Measurements from ENCODE around the gene CNTF. TPM values are rescaled to one million over a fixed set of nuclear protein-coding genes. Genes with fewer than 3 reads are reported as not detected.

CNTF gene
- total and polyA plus RNA-seq, 10 of the 15 experiments (the other 5 are each of a cell fraction or from before 2014, with no cell fraction given): 0.16 to 2.3 (median 0.73) TPM

DNA sequence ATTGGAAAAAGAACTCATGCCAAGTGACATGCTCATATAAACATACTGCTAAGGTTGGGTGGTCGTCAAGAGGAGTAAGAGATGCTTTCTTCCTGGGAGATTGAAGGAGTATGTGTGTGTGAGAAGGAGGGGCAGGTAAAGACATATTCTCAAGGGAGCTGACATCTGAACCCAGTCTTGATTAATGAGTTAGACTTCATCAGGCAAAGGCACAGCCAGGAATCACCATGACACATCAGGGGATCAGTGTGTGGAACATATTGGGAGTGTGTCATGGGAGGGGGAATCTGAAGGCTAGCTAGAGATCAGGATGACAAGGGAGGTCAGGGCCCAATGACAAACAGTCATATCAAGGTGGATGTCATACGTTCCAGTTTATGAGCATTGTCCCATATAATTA lies 14.9 kb downstream of the CNTF start (continued):
- no peak for TF ChIP-seq RELA (IDR thresholded peaks at IDR 0.05; ENCODE audit: borderline replicate concordance, partially characterized antibody)
- no peak for TF ChIP-seq NFIC (IDR thresholded peaks at IDR 0.05; ENCODE audit: low read depth, low read length)
- TF ChIP-seq ZNF207 (IDR thresholded peaks at IDR 0.05; ENCODE audit: borderline replicate concordance): no peak
- no peak for TF ChIP-seq NR2C1 (IDR thresholded peaks at IDR 0.05)
- no peak for TF ChIP-seq EP300 (IDR thresholded peaks at IDR 0.05; ENCODE audit: borderline replicate concordance in 1 of 2, control insufficient read depth in 1 of 2, low read depth in 2 of 2, low read length in 2 of 2)

DNA sequence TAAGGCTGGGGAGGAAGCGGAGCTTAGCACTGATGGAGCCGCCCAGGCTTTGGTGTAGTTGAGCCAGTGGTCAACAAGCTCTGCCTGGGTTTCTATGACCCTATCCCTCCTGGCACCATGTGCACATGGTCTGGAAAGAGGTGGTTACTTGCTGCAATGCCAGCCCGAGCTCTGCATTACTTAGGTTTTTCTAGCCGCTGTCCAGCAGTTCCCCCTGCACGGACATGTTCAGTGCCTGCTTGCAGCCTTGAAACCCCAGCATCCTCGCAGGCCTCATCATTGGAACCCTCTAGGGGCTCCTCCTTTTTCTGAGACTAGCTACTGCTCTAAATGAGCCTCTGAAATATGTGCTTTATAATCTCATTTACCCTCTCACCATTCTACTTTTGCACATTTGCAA lies 16.6 kb downstream of the CNTF start:
- no peak overlapping the region for H3K9ac ChIP-seq (ENCODE audit: control insufficient read depth, insufficient read depth, low read length)

More for the DNA sequence above, 16.6 kb downstream of the CNTF start:
- H3K36me3 ChIP-seq (ENCODE audit: control insufficient read depth in 2 of 2, insufficient read depth in 2 of 2, low read length in 1 of 2): no peaks in the 10 kb centered on the region
- ChIA-PET SMC1A (ENCODE audit: uncharacterized antibody, unreplicated experiment) (interaction anchor here (1.0 to 4.7 kb wide), 3 partner anchors 8 to 11 kb away, joined by 3 to 26 read pairs (median 8); no protein-coding TSS in a partner anchor), CTCF (interaction anchor here (0.8 to 2.7 kb wide), 6 partner anchors 9 to 38 kb away, joined by 3 to 35 read pairs (median 4); no protein-coding TSS in a partner anchor), RAD21 (ENCODE audit: unreplicated experiment) (interaction anchor here (1.2 kb wide), 1 partner anchor 9 kb away, joined by 3 read pairs; no protein-coding TSS in a partner anchor), POLR2A (interaction anchor here (0.9 kb wide), 1 partner anchor 63 kb away, joined by 3 read pairs; the partner anchor contains the start of gene LPXN)
- H3K4me3 ChIP-seq: no peak overlapping the region
- no peak overlapping the region for H3K4me2 ChIP-seq (ENCODE audit: control insufficient read depth, insufficient read depth)
- no peak overlapping the region for H3K27ac ChIP-seq (ENCODE audit: control insufficient read depth, insufficient read depth)
- H3K27me3 ChIP-seq (replicated peaks in 1 of 2; ENCODE audit: control insufficient read depth in 2 of 2, insufficient read depth in 2 of 2, low read length in 1 of 2): no peaks in the 10 kb centered on the region
- H3K9me3 ChIP-seq (replicated peaks; ENCODE audit: control insufficient read depth, insufficient read depth, low read length): no peaks in the 10 kb centered on the region; the same call in 2 of the 3 replicates
- no peak for TF ChIP-seq KDM1A (IDR thresholded peaks at IDR 0.05; ENCODE audit: borderline replicate concordance)
- TF ChIP-seq EZH2 (IDR thresholded peaks at IDR 0.05; ENCODE audit: borderline replicate concordance, control insufficient read depth, low read depth, low read length): no peak
- TF ChIP-seq, protein P1, sequence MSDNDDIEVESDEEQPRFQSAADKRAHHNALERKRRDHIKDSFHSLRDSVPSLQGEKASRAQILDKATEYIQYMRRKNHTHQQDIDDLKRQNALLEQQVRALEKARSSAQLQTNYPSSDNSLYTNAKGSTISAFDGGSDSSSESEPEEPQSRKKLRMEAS (IDR thresholded peaks at IDR 0.05; ENCODE audit: low read depth, low read length): no peak
- TF ChIP-seq, protein P2, sequence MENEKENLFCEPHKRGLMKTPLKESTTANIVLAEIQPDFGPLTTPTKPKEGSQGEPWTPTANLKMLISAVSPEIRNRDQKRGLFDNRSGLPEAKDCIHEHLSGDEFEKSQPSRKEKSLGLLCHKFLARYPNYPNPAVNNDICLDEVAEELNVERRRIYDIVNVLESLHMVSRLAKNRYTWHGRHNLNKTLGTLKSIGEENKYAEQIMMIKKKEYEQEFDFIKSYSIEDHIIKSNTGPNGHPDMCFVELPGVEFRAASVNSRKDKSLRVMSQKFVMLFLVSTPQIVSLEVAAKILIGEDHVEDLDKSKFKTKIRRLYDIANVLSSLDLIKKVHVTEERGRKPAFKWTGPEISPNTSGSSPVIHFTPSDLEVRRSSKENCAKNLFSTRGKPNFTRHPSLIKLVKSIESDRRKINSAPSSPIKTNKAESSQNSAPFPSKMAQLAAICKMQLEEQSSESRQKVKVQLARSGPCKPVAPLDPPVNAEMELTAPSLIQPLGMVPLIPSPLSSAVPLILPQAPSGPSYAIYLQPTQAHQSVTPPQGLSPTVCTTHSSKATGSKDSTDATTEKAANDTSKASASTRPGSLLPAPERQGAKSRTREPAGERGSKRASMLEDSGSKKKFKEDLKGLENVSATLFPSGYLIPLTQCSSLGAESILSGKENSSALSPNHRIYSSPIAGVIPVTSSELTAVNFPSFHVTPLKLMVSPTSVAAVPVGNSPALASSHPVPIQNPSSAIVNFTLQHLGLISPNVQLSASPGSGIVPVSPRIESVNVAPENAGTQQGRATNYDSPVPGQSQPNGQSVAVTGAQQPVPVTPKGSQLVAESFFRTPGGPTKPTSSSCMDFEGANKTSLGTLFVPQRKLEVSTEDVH (IDR thresholded peaks at IDR 0.05; ENCODE audit: low read depth, partially characterized antibody): no peak
- TF ChIP-seq SMAD5 (IDR thresholded peaks at IDR 0.05; ENCODE audit: low read depth): no peak
- TF ChIP-seq ESRRA (IDR thresholded peaks at IDR 0.05; ENCODE audit: low read length): no peak
- TF ChIP-seq CBX3 (IDR thresholded peaks at IDR 0.05; ENCODE audit: borderline replicate concordance, low read depth): no peak
- TF ChIP-seq NFYA (IDR thresholded peaks at IDR 0.05; ENCODE audit: borderline replicate concordance, low read depth, low read length): no peak
- TF ChIP-seq, protein P3, sequence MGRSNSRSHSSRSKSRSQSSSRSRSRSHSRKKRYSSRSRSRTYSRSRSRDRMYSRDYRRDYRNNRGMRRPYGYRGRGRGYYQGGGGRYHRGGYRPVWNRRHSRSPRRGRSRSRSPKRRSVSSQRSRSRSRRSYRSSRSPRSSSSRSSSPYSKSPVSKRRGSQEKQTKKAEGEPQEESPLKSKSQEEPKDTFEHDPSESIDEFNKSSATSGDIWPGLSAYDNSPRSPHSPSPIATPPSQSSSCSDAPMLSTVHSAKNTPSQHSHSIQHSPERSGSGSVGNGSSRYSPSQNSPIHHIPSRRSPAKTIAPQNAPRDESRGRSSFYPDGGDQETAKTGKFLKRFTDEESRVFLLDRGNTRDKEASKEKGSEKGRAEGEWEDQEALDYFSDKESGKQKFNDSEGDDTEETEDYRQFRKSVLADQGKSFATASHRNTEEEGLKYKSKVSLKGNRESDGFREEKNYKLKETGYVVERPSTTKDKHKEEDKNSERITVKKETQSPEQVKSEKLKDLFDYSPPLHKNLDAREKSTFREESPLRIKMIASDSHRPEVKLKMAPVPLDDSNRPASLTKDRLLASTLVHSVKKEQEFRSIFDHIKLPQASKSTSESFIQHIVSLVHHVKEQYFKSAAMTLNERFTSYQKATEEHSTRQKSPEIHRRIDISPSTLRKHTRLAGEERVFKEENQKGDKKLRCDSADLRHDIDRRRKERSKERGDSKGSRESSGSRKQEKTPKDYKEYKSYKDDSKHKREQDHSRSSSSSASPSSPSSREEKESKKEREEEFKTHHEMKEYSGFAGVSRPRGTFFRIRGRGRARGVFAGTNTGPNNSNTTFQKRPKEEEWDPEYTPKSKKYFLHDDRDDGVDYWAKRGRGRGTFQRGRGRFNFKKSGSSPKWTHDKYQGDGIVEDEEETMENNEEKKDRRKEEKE (IDR thresholded peaks at IDR 0.05): no peak
- no peak for TF ChIP-seq POU2F2 (IDR thresholded peaks at IDR 0.05; ENCODE audit: borderline replicate concordance, low read depth, low read length)
- TF ChIP-seq ZNF207 (IDR thresholded peaks at IDR 0.05; ENCODE audit: borderline replicate concordance): no peak
- TF ChIP-seq SREBF2 (IDR thresholded peaks at IDR 0.05; ENCODE audit: low read length): no peak
- in situ Hi-C loops (cut with MboI): no loop called here
- WGBS (ENCODE audit: insufficient coverage, insufficient replicate concordance, low lambda C conversion rate, missing lambda C conversion rate): 70% methylated on average over 6 of the region's 6 CpGs
- no peak for FAIRE-seq
- H3K4me1 ChIP-seq (ENCODE audit: control insufficient read depth, insufficient read depth, low read length): no peaks in the 10 kb centered on the region
- no peak for DNase-seq (ENCODE audit: low read depth, low spot score)
- intact Hi-C loops (cut with micrococcal nuclease; ENCODE audit: unreplicated experiment): no loop called here
- H2AFZ ChIP-seq (ENCODE audit: control insufficient read depth, low read depth, low read length): no peak overlapping the region
- no TSS peak for BruUV-seq (replicated peaks)
- ATAC-seq: no peak
- H3K79me2 ChIP-seq (ENCODE audit: control insufficient read depth, insufficient read depth, low read length): no peaks in the 10 kb centered on the region
- no peaks in the 10 kb centered on the region for H4K20me1 ChIP-seq (ENCODE audit: control insufficient read depth, insufficient read depth)

All from GM12878 (cell line).